CD14-positive monocyte (primary cell): ENCODE data around the gene ITPKB. TPM values are rescaled to one million over a fixed set of nuclear protein-coding genes. Genes with fewer than 3 reads are reported as not detected.

Experiments
- DNase-seq, 3 donors: peaks; one replicate each; pipeline ENCODE4 v3.0.0-alpha.2; 2011 to 2022
- H2AFZ ChIP-seq: 2 replicates; pipeline ENCODE4 v1.6.0; 2012; ENCODE audit warnings: mild to moderate bottlenecking, low read depth, low read length, inconsistent platforms; ENCODE audit not compliant: insufficient read depth, poor library complexity, severe bottlenecking
- H3K27ac ChIP-seq, 2 donors: 1 replicate in 1 of 2; 2 replicates in 1 of 2; pipeline ENCODE4 v1.5.1; 2012 to 2013; ENCODE audit warnings: low read length in 2 of 2, control low read depth in 1 of 2, inconsistent platforms in 1 of 2, low read depth in 1 of 2, mild to moderate bottlenecking in 1 of 2
- H3K27me3 ChIP-seq, 2 donors: one replicate each; pipeline versions ENCODE4 v1.6.0 to v1.6.1; 2011 to 2013; ENCODE audit warnings: low read length in 2 of 2; ENCODE audit not compliant: control insufficient read depth in 2 of 2, insufficient read depth in 2 of 2
- H3K36me3 ChIP-seq, 2 donors: replicated peaks in 1 of 2; 1 replicate in 1 of 2; 2 replicates in 1 of 2; pipeline versions ENCODE4 v1.5.1 to v1.6.1; 2012 to 2013; ENCODE audit warnings: low read length in 2 of 2, control low read depth in 1 of 2, inconsistent platforms in 1 of 2, mild to moderate bottlenecking in 1 of 2; ENCODE audit not compliant: insufficient read depth in 2 of 2, control insufficient read depth in 1 of 2
- H3K4me1 ChIP-seq, 2 donors: 1 replicate in 1 of 2; 2 replicates in 1 of 2; pipeline versions ENCODE4 v1.5.1 to v1.6.1; 2012 to 2013; ENCODE audit warnings: low read length in 2 of 2, control low read depth in 1 of 2, inconsistent platforms in 1 of 2, mild to moderate bottlenecking in 1 of 2, moderate library complexity in 1 of 2; ENCODE audit not compliant: insufficient read depth in 2 of 2, control insufficient read depth in 1 of 2
- H3K4me2 ChIP-seq: replicated peaks from 2 replicates; pipeline ENCODE3; 2012; ENCODE audit warnings: low read length, moderate library complexity, mild to moderate bottlenecking; ENCODE audit not compliant: poor library complexity, severe bottlenecking; ENCODE audit errors: extremely low read depth
- H3K4me3 ChIP-seq, 3 experiments: fragments of 200-600 bp in 1 of 3; sonication (generic) in 1 of 3; replicated peaks in 1 of 3; 1 replicate in 2 of 3; 2 replicates in 1 of 3; pipeline ENCODE4 v1.5.1; 2011 to 2013; ENCODE audit warnings: low read length in 3 of 3, mild to moderate bottlenecking in 3 of 3, control low read depth in 2 of 3, low read depth in 2 of 3, inconsistent platforms in 1 of 3, moderate library complexity in 1 of 3
- H3K79me2 ChIP-seq: 2 replicates; pipeline ENCODE4 v1.6.0; 2012; ENCODE audit warnings: mild to moderate bottlenecking, control low read depth, inconsistent platforms, low read length, moderate library complexity; ENCODE audit not compliant: insufficient read depth
- H3K9ac ChIP-seq: 2 replicates; pipeline ENCODE4 v1.6.0; 2017; ENCODE audit warnings: low read length, mild to moderate bottlenecking; ENCODE audit not compliant: insufficient read depth, poor library complexity, severe bottlenecking
- H3K9me3 ChIP-seq, 2 donors: replicated peaks in 1 of 2; 1 replicate in 1 of 2; 2 replicates in 1 of 2; pipeline versions ENCODE4 v1.5.1 to v1.6.1; 2012 to 2013; ENCODE audit warnings: low read length in 2 of 2, control low read depth in 1 of 2; ENCODE audit not compliant: control insufficient read depth in 1 of 2, insufficient read depth in 1 of 2
- H4K20me1 ChIP-seq: 2 replicates; pipeline ENCODE4 v1.6.0; 2012; ENCODE audit warnings: mild to moderate bottlenecking, low read length, control low read depth, moderate library complexity; ENCODE audit not compliant: insufficient read depth
- H3K27ac Mint-ChIP-seq, 7 donors: one replicate each; pipeline ENCODE4 v1.8.0; 2020; ENCODE audit warnings: mild to moderate bottlenecking in 7 of 7, mixed read lengths in 7 of 7, moderate library complexity in 6 of 7, inconsistent platforms in 2 of 7
- H3K27me3 Mint-ChIP-seq, 3 donors: one replicate each; pipeline ENCODE4 v1.8.0; 2021 to 2022; ENCODE audit warnings: low read depth in 3 of 3, mild to moderate bottlenecking in 3 of 3, mixed read lengths in 3 of 3, moderate library complexity in 3 of 3, inconsistent platforms in 1 of 3
- H3K36me3 Mint-ChIP-seq, 2 donors: one replicate each; pipeline ENCODE4 v1.8.0; 2020; ENCODE audit warnings: mixed read lengths in 2 of 2, inconsistent platforms in 1 of 2, mild to moderate bottlenecking in 1 of 2
- H3K4me1 Mint-ChIP-seq: one replicate; pipeline ENCODE4 v1.8.0; 2020; ENCODE audit warnings: mild to moderate bottlenecking, mixed read lengths
- H3K4me3 Mint-ChIP-seq, 2 donors: one replicate each; pipeline ENCODE4 v1.8.0; 2020; ENCODE audit warnings: mild to moderate bottlenecking in 2 of 2, mixed read lengths in 2 of 2, moderate library complexity in 1 of 2
- H3K9me3 Mint-ChIP-seq, 7 donors: one replicate each; pipeline ENCODE4 v1.8.0; 2020 to 2022; ENCODE audit warnings: mixed read lengths in 7 of 7, mild to moderate bottlenecking in 6 of 7, moderate library complexity in 6 of 7, inconsistent platforms in 2 of 7
- CTCF ChIP-seq: fragments of 200-600 bp; IDR thresholded peaks from one replicate; pipeline ENCODE4 v1.8.0; 2022; ENCODE audit warnings: antibody characterized with exemption, mild to moderate bottlenecking
- WGBS: methylation state at CpG from one replicate; pipeline ENCODE4 v1.1.5; 2013; ENCODE audit warnings: missing lambda C conversion rate; ENCODE audit not compliant: insufficient coverage; 5-methylcytosine and 5-hydroxymethylcytosine counted together
- intact Hi-C, 2 donors: fragments of 100-400 bp; cut with micrococcal nuclease; formaldehyde crosslinking; loops; one replicate each; pipeline versions ENCODE4 v1.15.0 to v1.15.1; 2023
- polyA plus RNA-seq, 3 donors: library from polyadenylated mRNA; depleted of rRNA in 1 of 3; unstranded in 2 of 3; stranded (reverse) in 1 of 3; fragments of 300-500 nt in 2 of 3; fragments of >200 nt in 1 of 3; fragmentation: Illumina TruSeq in 2 of 3; gene quantifications; 1 replicate in 2 of 3; 2 replicates in 1 of 3; pipeline ENCODE4 v1.2.3, GENCODE V29; 2012 to 2021

Gene ITPKB
- polyA plus RNA-seq, 3 donors: 7.3 to 14.4 (median 10.2) TPM

GRCh38 chr1:226666692-226667091 is 72.4 kb downstream of the ITPKB start:
- peaks cover 73% of the 10 kb centered on the region for H3K79me2 ChIP-seq
- H3K4me3 Mint-ChIP-seq: no peak overlapping the region
- H3K4me1 ChIP-seq: peaks cover 39 to 43% of the 10 kb centered on the region in 2 donors

GRCh38 chr1:226666164-226666506 is 72.9 kb downstream of the ITPKB start:
- Histone ChIP-seq H3K79me2 (peaks cover 73% of the 10 kb centered on the region), H3K27ac (peak overlapping the region in 1 of 2 donors; percentile 17), H3K4me2 (no peak overlapping the region), H2AFZ (no peak overlapping the region), H3K27me3 (no peaks in the 10 kb centered on the region), H3K9me3 (no peaks in the 10 kb centered on the region), H3K4me1 (peaks cover 44 to 49% of the 10 kb centered on the region in 2 donors), H3K36me3 (peaks cover 0 to 4% of the 10 kb centered on the region in 2 donors), H3K4me3 (no peak overlapping the region), H4K20me1 (no peaks in the 10 kb centered on the region), H3K9ac (no peak overlapping the region)
- intact Hi-C loops: no loop called here
- peaks cover 0 to 3% (median 1%) of the 10 kb centered on the region in 3 donors for H3K27me3 Mint-ChIP-seq
- TF ChIP-seq CTCF: no peak
- peak overlapping the region in 6 of 7 donors; percentile 42 to 88 (median 64) for H3K27ac Mint-ChIP-seq
- no peak for DNase-seq
- WGBS: 95% methylated on average over 6 of the region's 6 CpGs
- no peaks in the 10 kb centered on the region for H3K9me3 Mint-ChIP-seq
- H3K4me1 Mint-ChIP-seq: peaks cover 55% of the 10 kb centered on the region
- peaks cover 37 to 41% of the 10 kb centered on the region in 2 donors for H3K36me3 Mint-ChIP-seq
- no peak overlapping the region for H3K4me3 Mint-ChIP-seq

More at GRCh38 chr1:226666692-226667091, 72.4 kb downstream of the ITPKB start:
- Histone ChIP-seq H3K4me2 (no peak overlapping the region), H2AFZ (no peak overlapping the region), H3K27ac (peak overlapping the region in 1 of 2 donors; percentile 17), H4K20me1 (no peaks in the 10 kb centered on the region), H3K9ac (no peak overlapping the region), H3K9me3 (no peaks in the 10 kb centered on the region), H3K27me3 (no peaks in the 10 kb centered on the region), H3K4me3 (no peak overlapping the region), H3K36me3 (peaks cover 0 to 9% of the 10 kb centered on the region in 2 donors)
- WGBS: 43% methylated on average over 4 of the region's 4 CpGs
- peak overlapping the region; percentile 38 to 88 (median 70) for H3K27ac Mint-ChIP-seq
- H3K9me3 Mint-ChIP-seq: no peaks in the 10 kb centered on the region
- peak in 2 of 3 donors; percentile 29 for DNase-seq
- intact Hi-C loops: no loop called here
- peaks cover 37 to 41% of the 10 kb centered on the region in 2 donors for H3K36me3 Mint-ChIP-seq
- H3K4me1 Mint-ChIP-seq: peaks cover 50% of the 10 kb centered on the region
- peaks cover 0 to 3% (median 1%) of the 10 kb centered on the region in 3 donors for H3K27me3 Mint-ChIP-seq
- TF ChIP-seq CTCF: no peak
